Psoas muscle (tissue), 8 donors: ENCODE measurements around the gene SPAG17. TPM values are rescaled to one million over a fixed set of nuclear protein-coding genes. Genes with fewer than 3 reads are reported as not detected.

ENCODE experiments used
- ATAC-seq, 4 donors: fragments of 200-7000 bp; cut with Tn5 transposase; one replicate each; pipeline ENCODE4 v1.9.1; 2020; ENCODE audit warnings: moderate library complexity in 3 of 4, mild to moderate bottlenecking in 2 of 4
- DNase-seq, 2 donors: peaks; one replicate each; pipeline ENCODE4 v3.0.0-alpha.2; 2020
- H3K27ac ChIP-seq: fragments of 200-600 bp; one replicate; pipeline ENCODE4 v1.8.0; 2022
- H3K27me3 ChIP-seq, 3 donors: fragments of 200-600 bp in 1 of 3; one replicate each; pipeline versions ENCODE4 v1.6.1 to v1.8.0; 2013 to 2022; ENCODE audit warnings: low read length in 2 of 3, mild to moderate bottlenecking in 2 of 3, moderate library complexity in 1 of 3; ENCODE audit not compliant: insufficient read depth in 3 of 3
- H3K36me3 ChIP-seq, 2 donors: fragments of 200-600 bp in 1 of 2; one replicate each; pipeline versions ENCODE4 v1.6.1 to v1.8.0; 2013 to 2022; ENCODE audit warnings: low read depth in 1 of 2, mild to moderate bottlenecking in 1 of 2, moderate library complexity in 1 of 2; ENCODE audit not compliant: insufficient read depth in 1 of 2
- H3K4me1 ChIP-seq: fragments of 200-600 bp; one replicate; pipeline ENCODE4 v1.8.0; 2022
- H3K4me3 ChIP-seq: fragments of 200-600 bp; one replicate; pipeline ENCODE4 v1.8.0; 2022; ENCODE audit warnings: mild to moderate bottlenecking
- H3K9me3 ChIP-seq: fragments of 200-600 bp; one replicate; pipeline ENCODE4 v1.8.0; 2022
- CTCF ChIP-seq: fragments of 200-600 bp; IDR thresholded peaks from one replicate; pipeline ENCODE4 v1.8.0; 2022; ENCODE audit warnings: antibody characterized with exemption
- WGBS, 3 donors: extraction: QIAGEN DNeasy Blood & Tissue Kit; methylation state at CpG; one replicate each; pipeline versions ENCODE4 v1.1.6 to v1.1.7; 2013; 5-methylcytosine and 5-hydroxymethylcytosine counted together
- intact Hi-C, 2 donors: fragments of 100-400 bp; cut with DNase I; formaldehyde crosslinking; loops; one replicate each; pipeline versions ENCODE4 v1.11.0 to v1.14.2; 2022
- polyA plus RNA-seq, 3 donors: library from polyadenylated mRNA; stranded (reverse); fragments of 200-250 nt; gene quantifications; one replicate each; pipeline ENCODE4 v1.2.3, GENCODE V29; 2013
- total RNA-seq, 4 donors: library from RNA; stranded (reverse); fragmentation: NEBNext Ultra II Directional in 2 of 4; extraction: Animal tissue kit (Norgen Biotek cat#: 25700) in 2 of 4; gene quantifications; one replicate each; pipeline versions ENCODE4 v1.2.1 to v1.2.4, GENCODE V29; 2021 to 2023
- donor health status: healthy with polysubstance abuse.
- donor health status: DM: no; HTN: no; CAD: no; lungs with moderate emphysema.
- donor health status: Bipolar disorder and iron deficiency.
- donor health status: healthy.
- donor health status: DM: yes; HTN: yes; CAD: no.
- donor health status: DM: no; HTN: no; CAD: no.
- donor health status: DM: no; HTN: no; CAD: no.
- donor health status: DM: yes; HTN: yes; CAD: no.

Gene SPAG17
- total and polyA plus RNA-seq, 7 donors, result 0.03 to 0.46 (median 0.09) TPM; not detected in 3

- Histone ChIP-seq H3K27me3 (peaks cover 0 to 1% (median 0%) of the 10 kb centered on the region in 3 donors), H3K36me3 (no peaks in the 10 kb centered on the region), H3K27ac (no peak overlapping the region), H3K4me1 (no peaks in the 10 kb centered on the region), H3K9me3 (no peaks in the 10 kb centered on the region), H3K4me3 (no peak overlapping the region)
- DNase-seq (no peak), ATAC-seq (no peak)
- TF ChIP-seq CTCF, result no peak
- intact Hi-C loops, result no loop called here
- WGBS, 3 donors, result 84 to 87% (median 84%) methylated on average over 2 of the region's 2 CpGs
These were observed 94.9 kb downstream of the SPAG17 start for GRCh38 chr1:118090130-118090529.

- no peak overlapping the region for H3K27ac ChIP-seq
- no peak for DNase-seq
- H3K36me3 ChIP-seq, result no peaks in the 10 kb centered on the region
- H3K4me1 ChIP-seq, result no peaks in the 10 kb centered on the region
- intact Hi-C loops, result no loop called here
- H3K4me3 ChIP-seq, result no peak overlapping the region
- ATAC-seq, result no peak
- no peaks in the 10 kb centered on the region for H3K9me3 ChIP-seq
- 89 to 95% (median 94%) methylated on average over 12 of the region's 12 CpGs for WGBS, 3 donors
- TF ChIP-seq CTCF, result no peak
- H3K27me3 ChIP-seq, result peaks cover 0 to 1% (median 0%) of the 10 kb centered on the region in 3 donors
These were observed 99.7 kb downstream of the SPAG17 start for GRCh38 chr1:118085365-118085764.

GRCh38 chr1:118084400-118084799 is 100.6 kb downstream of the SPAG17 start:
- no peak for ATAC-seq

GRCh38 chr1:118082984-118083383 is 102.0 kb downstream of the SPAG17 start:
- 58 to 72% (median 65%) methylated on average over 5 of the region's 5 CpGs for WGBS, 3 donors
- intact Hi-C loops, result no loop called here
- DNase-seq (no peak), ATAC-seq (no peak)
- peaks cover 5% of the 10 kb centered on the region for H3K9me3 ChIP-seq
- no peaks in the 10 kb centered on the region for H3K4me1 ChIP-seq
- peaks cover 0 to 1% (median 0%) of the 10 kb centered on the region in 3 donors for H3K27me3 ChIP-seq
- no peak for TF ChIP-seq CTCF
- no peak overlapping the region for H3K4me3 ChIP-seq
- H3K27ac ChIP-seq, result no peak overlapping the region
- no peaks in the 10 kb centered on the region for H3K36me3 ChIP-seq

More at GRCh38 chr1:118084400-118084799, 100.6 kb downstream of the SPAG17 start:
- Histone ChIP-seq H3K9me3 (no peaks in the 10 kb centered on the region), H3K27me3 (peaks cover 0 to 1% (median 0%) of the 10 kb centered on the region in 3 donors), H3K4me1 (no peaks in the 10 kb centered on the region), H3K4me3 (no peak overlapping the region), H3K36me3 (no peaks in the 10 kb centered on the region), H3K27ac (no peak overlapping the region)
- no peak for DNase-seq
- intact Hi-C loops, result no loop called here
- 76 to 83% (median 82%) methylated on average over 2 of the region's 2 CpGs for WGBS, 3 donors
- no peak for TF ChIP-seq CTCF

- intact Hi-C loops, result no loop called here
- 60 to 71% (median 66%) methylated on average over 3 of the region's 3 CpGs for WGBS, 3 donors
These were observed 103.6 kb downstream of the SPAG17 start for GRCh38 chr1:118081387-118081786.

More at GRCh38 chr1:118081387-118081786, 103.6 kb downstream of the SPAG17 start:
- no peak for DNase-seq
- Histone ChIP-seq H3K36me3 (no peaks in the 10 kb centered on the region), H3K9me3 (peaks cover 5% of the 10 kb centered on the region), H3K27ac (no peak overlapping the region), H3K4me1 (no peaks in the 10 kb centered on the region), H3K27me3 (peaks cover 0 to 1% (median 0%) of the 10 kb centered on the region in 3 donors), H3K4me3 (no peak overlapping the region)
- no peak for ATAC-seq
- no peak for TF ChIP-seq CTCF
